ENCODE results near the gene NUP62CL. TPM values are rescaled to one million over a fixed set of nuclear protein-coding genes. Genes with fewer than 3 reads are reported as not detected.

NUP62CL gene
- polyA plus RNA-seq, 1 donor (not counting 4 experiments of a cell fraction or from before 2014, with no cell fraction given), result 2.6 TPM

GRCh38 chrX:107135049-107135964, 70.9 kb downstream of the NUP62CL start:
- Histone ChIP-seq H3K27ac (ENCODE audit: control insufficient read depth, insufficient read depth, low read length) (peak overlapping the region; percentile 84), H3K4me1 (ENCODE audit: control insufficient read depth, extremely low read depth, insufficient read depth, low read length) (peaks cover 17% of the 10 kb centered on the region), H3K4me3 (ENCODE audit: control insufficient read depth in 2 of 3, extremely low read depth in 1 of 3, insufficient read depth in 2 of 3, low read depth in 1 of 3, low read length in 3 of 3) (no peak overlapping the region), H3K79me2 (ENCODE audit: control insufficient read depth, insufficient read depth, low read length) (no peaks in the 10 kb centered on the region), H3K4me2 (ENCODE audit: control insufficient read depth, extremely low read depth, insufficient read depth, low read depth, low read length) (peak overlapping the region; percentile 29), H3K27me3 (ENCODE audit: control insufficient read depth, extremely low read depth, insufficient read depth, low read length) (no peaks in the 10 kb centered on the region), H2AFZ (ENCODE audit: control insufficient read depth, low read length) (peak overlapping the region; percentile 47), H3K36me3 (ENCODE audit: control insufficient read depth in 2 of 2, extremely low read depth in 1 of 2, insufficient read depth in 2 of 2, low read length in 2 of 2) (no peaks in the 10 kb centered on the region), H4K20me1 (ENCODE audit: control insufficient read depth, extremely low read depth, insufficient read depth, low read length) (no peaks in the 10 kb centered on the region), H3K9me1 (ENCODE audit: control insufficient read depth, extremely low read depth, insufficient read depth, low read length) (no peaks in the 10 kb centered on the region), H3K9ac (ENCODE audit: control insufficient read depth, extremely low read depth, insufficient read depth, low read length) (peak overlapping the region; percentile 39), H3K9me3 (ENCODE audit: control insufficient read depth, low read depth, low read length) (no peaks in the 10 kb centered on the region)
- FAIRE-seq, result no peak
- dilution Hi-C loops (cut with MboI; ENCODE audit: extremely low pct_ligation_motif_present, low sequenced_read_pairs), result no loop called here
- TF ChIP-seq CTCF (optimal IDR thresholded peaks at IDR 0.05 in 1 of 3, IDR thresholded peaks at IDR 0.05 in 1 of 3, conservative IDR thresholded peaks at IDR 0.05 in 1 of 3; ENCODE audit: extremely low read depth in 1 of 3, insufficient read depth in 2 of 3, low read length in 3 of 3) (no peak), EZH2 (IDR thresholded peaks at IDR 0.05; ENCODE audit: low read length) (no peak)
- DNase-seq (ENCODE audit: low read depth, low spot score), result no peak

- Histone ChIP-seq H3K27me3 (ENCODE audit: control insufficient read depth, extremely low read depth, insufficient read depth, low read length) (no peaks in the 10 kb centered on the region), H2AFZ (ENCODE audit: control insufficient read depth, low read length) (no peak overlapping the region), H3K4me1 (ENCODE audit: control insufficient read depth, extremely low read depth, insufficient read depth, low read length) (no peaks in the 10 kb centered on the region), H3K79me2 (ENCODE audit: control insufficient read depth, insufficient read depth, low read length) (no peaks in the 10 kb centered on the region), H3K9me1 (ENCODE audit: control insufficient read depth, extremely low read depth, insufficient read depth, low read length) (no peaks in the 10 kb centered on the region), H3K4me2 (ENCODE audit: control insufficient read depth, extremely low read depth, insufficient read depth, low read depth, low read length) (no peak overlapping the region), H3K4me3 (ENCODE audit: control insufficient read depth in 2 of 3, extremely low read depth in 1 of 3, insufficient read depth in 2 of 3, low read depth in 1 of 3, low read length in 3 of 3) (no peak overlapping the region), H3K9me3 (ENCODE audit: control insufficient read depth, low read depth, low read length) (no peaks in the 10 kb centered on the region), H3K9ac (ENCODE audit: control insufficient read depth, extremely low read depth, insufficient read depth, low read length) (no peak overlapping the region), H4K20me1 (ENCODE audit: control insufficient read depth, extremely low read depth, insufficient read depth, low read length) (no peaks in the 10 kb centered on the region), H3K36me3 (ENCODE audit: control insufficient read depth in 2 of 2, extremely low read depth in 1 of 2, insufficient read depth in 2 of 2, low read length in 2 of 2) (no peaks in the 10 kb centered on the region), H3K27ac (ENCODE audit: control insufficient read depth, insufficient read depth, low read length) (no peak overlapping the region)
- FAIRE-seq (no peak), DNase-seq (ENCODE audit: low read depth, low spot score) (no peak)
- TF ChIP-seq EZH2 (IDR thresholded peaks at IDR 0.05; ENCODE audit: low read length) (no peak), CTCF (optimal IDR thresholded peaks at IDR 0.05 in 1 of 3, IDR thresholded peaks at IDR 0.05 in 1 of 3, conservative IDR thresholded peaks at IDR 0.05 in 1 of 3; ENCODE audit: extremely low read depth in 1 of 3, insufficient read depth in 2 of 3, low read length in 3 of 3) (no peak)
- dilution Hi-C loops (cut with MboI; ENCODE audit: extremely low pct_ligation_motif_present, low sequenced_read_pairs), result no loop called here
Measured at GRCh38 chrX:107123750-107124149, 82.5 kb downstream of the NUP62CL start.
